SU-DHL-6 (cell line): Measurements from ENCODE around the gene ACTRT3.
"Not testable (repeated sequence)": the region's sequence is repeated elsewhere in the genome, so short reads cannot be mapped to it uniquely, and the experiment has no call there.

Source experiments
- H2AFZ ChIP-seq: fragments of 200-600 bp; sonication (generic); 2 replicates; pipeline ENCODE4 v1.6.1; 2014; ENCODE audit warnings: low read depth, mild to moderate bottlenecking, moderate library complexity, mixed read lengths, antibody characterized with exemption, low read length; ENCODE audit not compliant: severe bottlenecking
- H3F3A ChIP-seq: fragments of 200-600 bp; shearing (Covaris generic); 2 replicates; pipeline ENCODE4 v1.6.0; 2016; ENCODE audit warnings: antibody characterized with exemption, mild to moderate bottlenecking; ENCODE audit not compliant: insufficient read depth
- H3K27ac ChIP-seq: fragments of 200-600 bp; sonication (generic); 2 replicates; pipeline ENCODE4 v1.5.1; 2016; ENCODE audit warnings: low read depth, mild to moderate bottlenecking, low read length, moderate library complexity, mixed read lengths
- H3K27me3 ChIP-seq: fragments of 200-600 bp; sonication (generic), shearing (Covaris generic); 2 replicates; pipeline ENCODE4 v1.6.0; 2014; ENCODE audit warnings: mild to moderate bottlenecking, low read length
- H3K36me3 ChIP-seq: fragments of 200-600 bp; sonication (generic); 2 replicates; pipeline ENCODE4 v1.6.1; 2014; ENCODE audit warnings: mild to moderate bottlenecking, low read length, mixed read lengths
- H3K4me2 ChIP-seq: fragments of 300-600, 200-600 bp; shearing (Covaris generic), sonication (generic); 2 replicates; pipeline ENCODE4 v1.6.0; 2014; ENCODE audit warnings: low read length, low read depth, mild to moderate bottlenecking; ENCODE audit not compliant: poor library complexity, severe bottlenecking
- H3K4me3 ChIP-seq: fragments of 200-600 bp; sonication (generic); 2 replicates; pipeline ENCODE4 v1.5.1; 2014; ENCODE audit warnings: antibody characterized with exemption, low read length, mild to moderate bottlenecking, mixed read lengths; ENCODE audit not compliant: insufficient read depth, poor library complexity, severe bottlenecking
- H3K79me2 ChIP-seq: fragments of 200-600 bp; sonication (generic); 2 replicates; pipeline ENCODE4 v1.6.1; 2014; ENCODE audit warnings: mild to moderate bottlenecking, low read length, moderate library complexity; ENCODE audit not compliant: insufficient read depth
- H3K9ac ChIP-seq: fragments of 200-600 bp; sonication (generic); 2 replicates; pipeline ENCODE4 v1.7.0; 2014; ENCODE audit warnings: mild to moderate bottlenecking, low read length
- H3K9me2 ChIP-seq: fragments of 200-600 bp; sonication (generic); replicated peaks from 2 replicates; pipeline ENCODE4 v1.6.1; 2014; ENCODE audit warnings: low read length; ENCODE audit not compliant: insufficient read depth
- H3K9me3 ChIP-seq: fragments of 200-600 bp; sonication (generic); 2 replicates; pipeline ENCODE4 v1.6.1; 2014; ENCODE audit warnings: low read length, mixed read lengths; ENCODE audit not compliant: insufficient read depth
- H4K20me1 ChIP-seq: fragments of 200-600 bp; sonication (generic); 2 replicates; pipeline ENCODE4 v1.6.1; 2014; ENCODE audit warnings: low read depth, mild to moderate bottlenecking, antibody characterized with exemption, low read length, moderate library complexity, mixed read lengths
- CTCF ChIP-seq: fragments of 200-600 bp; sonication (generic); IDR thresholded peaks from one replicate; pipeline ENCODE4 v1.5.1; 2017; ENCODE audit warnings: antibody characterized with exemption, mild to moderate bottlenecking, low read length, moderate library complexity; ENCODE audit not compliant: insufficient read depth, poor library complexity, severe bottlenecking
- EZH2phosphoT487 ChIP-seq: fragments of 200-600 bp; sonication (generic), shearing (Covaris generic); conservative IDR thresholded peaks from 2 replicates; pipeline ENCODE4 v1.6.1; 2018; ENCODE audit warnings: mild to moderate bottlenecking, antibody characterized with exemption, low read length, moderate library complexity, mixed read lengths

ACTRT3 gene

GRCh38 chr3:169722724-169723123 lies 46.6 kb downstream of the ACTRT3 start:
- Histone ChIP-seq H3K4me3 (no peak overlapping the region), H3K9ac (no peak overlapping the region), H2AFZ (no peak overlapping the region), H3K4me2 (no peak overlapping the region), H3K9me2 (no peaks in the 10 kb centered on the region), H3F3A (no peaks in the 10 kb centered on the region), H3K27me3 (no peaks in the 10 kb centered on the region), H3K27ac (no peak overlapping the region), H3K36me3 (no peaks in the 10 kb centered on the region), H4K20me1 (no peaks in the 10 kb centered on the region), H3K9me3 (no peaks in the 10 kb centered on the region), H3K79me2 (no peaks in the 10 kb centered on the region)
- TF ChIP-seq CTCF (no peak), EZH2phosphoT487 (no peak)

- H3K9me3 ChIP-seq, H4K20me1 ChIP-seq, H3K9me2 ChIP-seq, H3K79me2 ChIP-seq, H3K36me3 ChIP-seq, H3K4me2 ChIP-seq, H3K27me3 ChIP-seq, H3F3A ChIP-seq, H3K9ac ChIP-seq, H2AFZ ChIP-seq, H3K4me3 ChIP-seq, H3K27ac ChIP-seq: not testable (repeated sequence)
These were observed 50.9 kb downstream of the ACTRT3 start for GRCh38 chr3:169718415-169718814.
